ENCODE results near the gene SNX14.

The SNX14 gene

GRCh38 chr6:85479208-85479607, 114.5 kb downstream of the SNX14 start:
- 100% methylated on average over 1 of the region's 1 CpG for WGBS (ENCODE audit: insufficient coverage)
- no peaks in the 10 kb centered on the region for H3K36me3 ChIP-seq (ENCODE audit: control insufficient read depth in 4 of 4, insufficient read depth in 4 of 4, low read length in 3 of 4)
- no peak for DNase-seq
- CTCF ChIA-PET, result interaction anchor here (1.1 to 1.6 kb wide), 3 partner anchors 10 to 20 kb away, joined by 4 read pairs; no protein-coding TSS in a partner anchor
- peaks cover 0 to 6% (median 3%) of the 10 kb centered on the region in 5 experiments for H3K9me3 ChIP-seq (ENCODE audit: control extremely low read depth in 1 of 5, control insufficient read depth in 4 of 5, insufficient read depth in 2 of 5, low read depth in 1 of 5, low read length in 4 of 5)
- peaks cover 0 to 2% (median 0%) of the 10 kb centered on the region in 4 experiments for H3K4me1 ChIP-seq (ENCODE audit: control extremely low read depth in 1 of 4, control insufficient read depth in 4 of 4, insufficient read depth in 4 of 4, low read length in 3 of 4)
- no peak overlapping the region for H3K4me3 ChIP-seq (ENCODE audit: control insufficient read depth in 1 of 7, extremely low read depth in 1 of 7, insufficient read depth in 4 of 7, low read depth in 2 of 7, low read length in 6 of 7)
- H3K27ac ChIP-seq (ENCODE audit: insufficient read depth in 1 of 2, low read depth in 1 of 2, low read length in 2 of 2, poor library complexity in 1 of 2, severe bottlenecking in 2 of 2), result no peak overlapping the region
- POLR2A ChIA-PET, result no interaction called here
- peaks cover 0 to 23% (median 5%) of the 10 kb centered on the region in 5 experiments for H3K27me3 ChIP-seq (replicated peaks in 2 of 5; ENCODE audit: control insufficient read depth in 4 of 5, insufficient read depth in 5 of 5, low read length in 4 of 5)

GRCh38 chr6:85476532-85476931, 117.1 kb downstream of the SNX14 start:
- no peak for DNase-seq
- 100% methylated on average over 4 of the region's 4 CpGs for WGBS (ENCODE audit: insufficient coverage)
- H3K36me3 ChIP-seq (ENCODE audit: control insufficient read depth in 4 of 4, insufficient read depth in 4 of 4, low read length in 3 of 4), result no peaks in the 10 kb centered on the region
- H3K9me3 ChIP-seq (ENCODE audit: control extremely low read depth in 1 of 5, control insufficient read depth in 4 of 5, insufficient read depth in 2 of 5, low read depth in 1 of 5, low read length in 4 of 5), result peaks cover 0 to 6% (median 3%) of the 10 kb centered on the region in 5 experiments
- ChIA-PET POLR2A (no interaction called here), CTCF (interaction anchor here (0.9 to 1.5 kb wide), 3 partner anchors 13 to 21 kb away, joined by 3 to 5 read pairs (median 3); no protein-coding TSS in a partner anchor)
- no peak overlapping the region for H3K4me3 ChIP-seq (ENCODE audit: control insufficient read depth in 1 of 7, extremely low read depth in 1 of 7, insufficient read depth in 4 of 7, low read depth in 2 of 7, low read length in 6 of 7)
- no peaks in the 10 kb centered on the region for H3K4me1 ChIP-seq (ENCODE audit: control extremely low read depth in 1 of 4, control insufficient read depth in 4 of 4, insufficient read depth in 4 of 4, low read length in 3 of 4)
- H3K27ac ChIP-seq (ENCODE audit: insufficient read depth in 1 of 2, low read depth in 1 of 2, low read length in 2 of 2, poor library complexity in 1 of 2, severe bottlenecking in 2 of 2), result no peak overlapping the region
- H3K27me3 ChIP-seq (replicated peaks in 2 of 5; ENCODE audit: control insufficient read depth in 4 of 5, insufficient read depth in 5 of 5, low read length in 4 of 5), result peaks cover 0 to 16% (median 2%) of the 10 kb centered on the region in 5 experiments

GRCh38 chr6:85473748-85474147, 119.9 kb downstream of the SNX14 start:
- Histone ChIP-seq H3K4me3 (ENCODE audit: control insufficient read depth in 1 of 7, extremely low read depth in 1 of 7, insufficient read depth in 4 of 7, low read depth in 2 of 7, low read length in 6 of 7) (no peak overlapping the region), H3K36me3 (ENCODE audit: control insufficient read depth in 4 of 4, insufficient read depth in 4 of 4, low read length in 3 of 4) (no peaks in the 10 kb centered on the region), H3K27me3 (replicated peaks in 2 of 5; ENCODE audit: control insufficient read depth in 4 of 5, insufficient read depth in 5 of 5, low read length in 4 of 5) (peaks cover 0 to 16% (median 2%) of the 10 kb centered on the region in 5 experiments), H3K9me3 (ENCODE audit: control extremely low read depth in 1 of 5, control insufficient read depth in 4 of 5, insufficient read depth in 2 of 5, low read depth in 1 of 5, low read length in 4 of 5) (peaks cover 0 to 6% (median 3%) of the 10 kb centered on the region in 5 experiments), H3K27ac (ENCODE audit: insufficient read depth in 1 of 2, low read depth in 1 of 2, low read length in 2 of 2, poor library complexity in 1 of 2, severe bottlenecking in 2 of 2) (no peak overlapping the region), H3K4me1 (ENCODE audit: control extremely low read depth in 1 of 4, control insufficient read depth in 4 of 4, insufficient read depth in 4 of 4, low read length in 3 of 4) (no peaks in the 10 kb centered on the region)
- ChIA-PET CTCF (interaction anchor here (0.8 to 1.4 kb wide), 4 partner anchors 9 to 1960 kb away, joined by 3 to 7 read pairs (median 3); no protein-coding TSS in a partner anchor), POLR2A (no interaction called here)
- no peak for DNase-seq
- WGBS (ENCODE audit: insufficient coverage), result 100% methylated on average over 1 of the region's 1 CpG

- Histone ChIP-seq H3K27ac (ENCODE audit: insufficient read depth in 1 of 2, low read depth in 1 of 2, low read length in 2 of 2, poor library complexity in 1 of 2, severe bottlenecking in 2 of 2) (no peak overlapping the region), H3K4me3 (ENCODE audit: control insufficient read depth in 1 of 7, extremely low read depth in 1 of 7, insufficient read depth in 4 of 7, low read depth in 2 of 7, low read length in 6 of 7) (no peak overlapping the region), H3K36me3 (ENCODE audit: control insufficient read depth in 4 of 4, insufficient read depth in 4 of 4, low read length in 3 of 4) (no peaks in the 10 kb centered on the region), H3K27me3 (replicated peaks in 2 of 5; ENCODE audit: control insufficient read depth in 4 of 5, insufficient read depth in 5 of 5, low read length in 4 of 5) (peaks cover 0 to 16% (median 4%) of the 10 kb centered on the region in 5 experiments), H3K4me1 (ENCODE audit: control extremely low read depth in 1 of 4, control insufficient read depth in 4 of 4, insufficient read depth in 4 of 4, low read length in 3 of 4) (no peaks in the 10 kb centered on the region), H3K9me3 (ENCODE audit: control extremely low read depth in 1 of 5, control insufficient read depth in 4 of 5, insufficient read depth in 2 of 5, low read depth in 1 of 5, low read length in 4 of 5) (peaks cover 0 to 6% (median 3%) of the 10 kb centered on the region in 5 experiments)
- whole genome bisulfite sequencing (ENCODE audit: insufficient coverage), result 89% methylated on average over 1 of the region's 1 CpG
- no peak for DNase-seq
- CTCF ChIA-PET, result interaction anchor here (0.8 to 1.4 kb wide), 2 partner anchors 10 to 1959 kb away, joined by 3 to 7 read pairs; no protein-coding TSS in a partner anchor
- POLR2A ChIA-PET, result no interaction called here
Observed at GRCh38 chr6:85472744-85473143, 120.9 kb downstream of the SNX14 start.

- H3K9me3 ChIP-seq (ENCODE audit: control extremely low read depth in 1 of 5, control insufficient read depth in 4 of 5, insufficient read depth in 2 of 5, low read depth in 1 of 5, low read length in 4 of 5), result no peaks in the 10 kb centered on the region
- H3K4me3 ChIP-seq (ENCODE audit: control insufficient read depth in 1 of 7, extremely low read depth in 1 of 7, insufficient read depth in 4 of 7, low read depth in 2 of 7, low read length in 6 of 7), result no peak overlapping the region
- ChIA-PET POLR2A (interaction anchor here (0.8 kb wide), 1 partner anchor 1744 kb away, joined by 4 read pairs; no protein-coding TSS in a partner anchor), CTCF (interaction anchor here (2.0 kb wide), 1 partner anchor 13 kb away, joined by 13 read pairs; no protein-coding TSS in a partner anchor)
- 25% methylated on average over 1 of the region's 2 CpGs for WGBS (ENCODE audit: insufficient coverage)
- peaks cover 0 to 7% (median 0%) of the 10 kb centered on the region in 5 experiments for H3K27me3 ChIP-seq (replicated peaks in 2 of 5; ENCODE audit: control insufficient read depth in 4 of 5, insufficient read depth in 5 of 5, low read length in 4 of 5)
- no peaks in the 10 kb centered on the region for H3K4me1 ChIP-seq (ENCODE audit: control extremely low read depth in 1 of 4, control insufficient read depth in 4 of 4, insufficient read depth in 4 of 4, low read length in 3 of 4)
- H3K36me3 ChIP-seq (ENCODE audit: control insufficient read depth in 4 of 4, insufficient read depth in 4 of 4, low read length in 3 of 4), result no peaks in the 10 kb centered on the region
- H3K27ac ChIP-seq (ENCODE audit: insufficient read depth in 1 of 2, low read depth in 1 of 2, low read length in 2 of 2, poor library complexity in 1 of 2, severe bottlenecking in 2 of 2), result no peak overlapping the region
- DNase-seq, result peak in 2 of 3 donors; percentile 74 to 81
Observed at GRCh38 chr6:85470023-85470410, 123.6 kb downstream of the SNX14 start.

- Histone ChIP-seq H3K4me1 (ENCODE audit: control extremely low read depth in 1 of 4, control insufficient read depth in 4 of 4, insufficient read depth in 4 of 4, low read length in 3 of 4) (peaks cover 0 to 4% (median 4%) of the 10 kb centered on the region in 4 experiments), H3K4me3 (ENCODE audit: control insufficient read depth in 1 of 7, extremely low read depth in 1 of 7, insufficient read depth in 4 of 7, low read depth in 2 of 7, low read length in 6 of 7) (no peak overlapping the region), H3K27ac (ENCODE audit: insufficient read depth in 1 of 2, low read depth in 1 of 2, low read length in 2 of 2, poor library complexity in 1 of 2, severe bottlenecking in 2 of 2) (no peak overlapping the region), H3K27me3 (replicated peaks in 2 of 5; ENCODE audit: control insufficient read depth in 4 of 5, insufficient read depth in 5 of 5, low read length in 4 of 5) (peaks cover 0 to 7% (median 0%) of the 10 kb centered on the region in 5 experiments), H3K9me3 (ENCODE audit: control extremely low read depth in 1 of 5, control insufficient read depth in 4 of 5, insufficient read depth in 2 of 5, low read depth in 1 of 5, low read length in 4 of 5) (no peaks in the 10 kb centered on the region), H3K36me3 (ENCODE audit: control insufficient read depth in 4 of 4, insufficient read depth in 4 of 4, low read length in 3 of 4) (no peaks in the 10 kb centered on the region)
- WGBS (ENCODE audit: insufficient coverage), result 100% methylated on average over 2 of the region's 2 CpGs
- ChIA-PET POLR2A (interaction anchor here (0.8 kb wide), 1 partner anchor 1745 kb away, joined by 4 read pairs; no protein-coding TSS in a partner anchor), CTCF (interaction anchor here (0.9 to 2.0 kb wide), 2 partner anchors 10 to 14 kb away, joined by 4 to 13 read pairs; no protein-coding TSS in a partner anchor)
- DNase-seq, result no peak
Observed at GRCh38 chr6:85469276-85470022, 124.2 kb downstream of the SNX14 start.

GRCh38 chr6:85468326-85468725, 125.3 kb downstream of the SNX14 start:
- Histone ChIP-seq H3K27me3 (replicated peaks in 2 of 5; ENCODE audit: control insufficient read depth in 4 of 5, insufficient read depth in 5 of 5, low read length in 4 of 5) (peaks cover 0 to 4% (median 0%) of the 10 kb centered on the region in 5 experiments), H3K4me3 (ENCODE audit: control insufficient read depth in 1 of 7, extremely low read depth in 1 of 7, insufficient read depth in 4 of 7, low read depth in 2 of 7, low read length in 6 of 7) (no peak overlapping the region), H3K36me3 (ENCODE audit: control insufficient read depth in 4 of 4, insufficient read depth in 4 of 4, low read length in 3 of 4) (no peaks in the 10 kb centered on the region), H3K4me1 (ENCODE audit: control extremely low read depth in 1 of 4, control insufficient read depth in 4 of 4, insufficient read depth in 4 of 4, low read length in 3 of 4) (peaks cover 7 to 13% (median 9%) of the 10 kb centered on the region in 4 experiments), H3K9me3 (ENCODE audit: control extremely low read depth in 1 of 5, control insufficient read depth in 4 of 5, insufficient read depth in 2 of 5, low read depth in 1 of 5, low read length in 4 of 5) (no peaks in the 10 kb centered on the region), H3K27ac (ENCODE audit: insufficient read depth in 1 of 2, low read depth in 1 of 2, low read length in 2 of 2, poor library complexity in 1 of 2, severe bottlenecking in 2 of 2) (no peak overlapping the region)
- DNase-seq, result no peak
- POLR2A ChIA-PET, result no interaction called here
- CTCF ChIA-PET, result interaction anchor here (0.9 to 2.0 kb wide), 2 partner anchors 11 to 15 kb away, joined by 4 to 13 read pairs; no protein-coding TSS in a partner anchor

All from common myeloid progenitor, CD34-positive (primary cell).